ENCODE measurements around the gene STARD9.
A peak's percentile ranks its signal among the peaks of the same experiment; 100 is the strongest.

Gene STARD9

DNA sequence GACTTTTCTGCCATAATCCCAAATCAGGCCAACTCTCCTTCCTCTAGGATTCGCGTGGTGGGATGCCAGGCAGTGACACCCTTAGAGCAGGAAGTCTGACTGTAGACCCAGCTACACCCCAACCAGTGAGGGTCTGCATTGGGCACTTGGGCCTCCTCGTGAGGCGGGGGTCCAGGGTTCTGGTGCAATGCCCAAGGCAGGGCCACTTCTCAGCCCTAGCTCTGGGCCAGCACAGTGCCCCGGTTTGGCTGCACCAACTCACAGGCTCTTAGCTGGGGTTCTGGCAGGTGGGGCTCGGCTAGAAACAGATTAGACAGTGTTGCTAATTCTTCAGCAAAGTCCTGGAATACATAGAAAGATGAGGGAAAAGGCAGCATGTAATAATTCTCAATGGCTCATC is 148.9 kb downstream of the STARD9 start:
- no peak overlapping the region for H3K4me3 Mint-ChIP-seq
- peak overlapping the region; percentile 74 for H3K27ac Mint-ChIP-seq
- DNase-seq, result no peak
- H3K9me3 Mint-ChIP-seq, result no peaks in the 10 kb centered on the region
- peaks cover 5% of the 10 kb centered on the region for H3K4me1 Mint-ChIP-seq
- no peaks in the 10 kb centered on the region for H3K27me3 Mint-ChIP-seq (ENCODE audit: low read depth, poor library complexity)
- peaks cover 44% of the 10 kb centered on the region for H3K36me3 Mint-ChIP-seq (ENCODE audit: low read depth)
- TF ChIP-seq, protein P1, sequence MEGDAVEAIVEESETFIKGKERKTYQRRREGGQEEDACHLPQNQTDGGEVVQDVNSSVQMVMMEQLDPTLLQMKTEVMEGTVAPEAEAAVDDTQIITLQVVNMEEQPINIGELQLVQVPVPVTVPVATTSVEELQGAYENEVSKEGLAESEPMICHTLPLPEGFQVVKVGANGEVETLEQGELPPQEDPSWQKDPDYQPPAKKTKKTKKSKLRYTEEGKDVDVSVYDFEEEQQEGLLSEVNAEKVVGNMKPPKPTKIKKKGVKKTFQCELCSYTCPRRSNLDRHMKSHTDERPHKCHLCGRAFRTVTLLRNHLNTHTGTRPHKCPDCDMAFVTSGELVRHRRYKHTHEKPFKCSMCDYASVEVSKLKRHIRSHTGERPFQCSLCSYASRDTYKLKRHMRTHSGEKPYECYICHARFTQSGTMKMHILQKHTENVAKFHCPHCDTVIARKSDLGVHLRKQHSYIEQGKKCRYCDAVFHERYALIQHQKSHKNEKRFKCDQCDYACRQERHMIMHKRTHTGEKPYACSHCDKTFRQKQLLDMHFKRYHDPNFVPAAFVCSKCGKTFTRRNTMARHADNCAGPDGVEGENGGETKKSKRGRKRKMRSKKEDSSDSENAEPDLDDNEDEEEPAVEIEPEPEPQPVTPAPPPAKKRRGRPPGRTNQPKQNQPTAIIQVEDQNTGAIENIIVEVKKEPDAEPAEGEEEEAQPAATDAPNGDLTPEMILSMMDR (IDR thresholded peaks at IDR 0.05), result no peak

- Mint-ChIP-seq H3K27ac (peak overlapping the region; percentile 74), H3K9me3 (no peaks in the 10 kb centered on the region), H3K36me3 (ENCODE audit: low read depth) (peaks cover 45% of the 10 kb centered on the region), H3K27me3 (ENCODE audit: low read depth, poor library complexity) (no peaks in the 10 kb centered on the region), H3K4me1 (peaks cover 5% of the 10 kb centered on the region), H3K4me3 (no peak overlapping the region)
- no peak for DNase-seq
- TF ChIP-seq, protein P1 (IDR thresholded peaks at IDR 0.05), result no peak
Observed at GRCh38 chr15:42725331-42725903, 150.0 kb downstream of the STARD9 start.

DNA sequence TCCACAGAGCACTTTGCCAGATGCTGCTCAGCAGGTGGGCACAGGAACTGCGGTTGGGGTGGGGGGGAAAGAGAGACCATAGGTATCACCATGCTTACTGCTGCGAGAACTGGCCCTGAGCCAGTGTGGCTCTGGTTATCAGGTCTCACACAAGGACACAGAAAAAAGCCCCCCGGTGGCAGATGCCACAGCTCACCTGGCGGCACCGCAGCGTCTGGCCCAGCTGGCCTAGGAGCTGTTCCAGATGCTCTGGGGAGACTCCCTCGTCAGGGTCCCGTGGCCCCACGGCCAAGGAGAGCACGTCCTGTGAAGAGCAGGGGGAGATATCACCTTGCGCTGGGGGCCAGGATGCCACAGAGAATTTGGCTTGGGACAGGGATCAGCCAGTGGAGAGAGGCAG is 150.7 kb downstream of the STARD9 start:
- no peaks in the 10 kb centered on the region for H3K27me3 Mint-ChIP-seq (ENCODE audit: low read depth, poor library complexity)
- peaks cover 44% of the 10 kb centered on the region for H3K36me3 Mint-ChIP-seq (ENCODE audit: low read depth)
- H3K9me3 Mint-ChIP-seq, result no peaks in the 10 kb centered on the region
- H3K4me1 Mint-ChIP-seq, result peaks cover 5% of the 10 kb centered on the region
- no peak for DNase-seq
- no peak overlapping the region for H3K4me3 Mint-ChIP-seq
- TF ChIP-seq, protein P1 (IDR thresholded peaks at IDR 0.05), result no peak
- H3K27ac Mint-ChIP-seq, result no peak overlapping the region

GRCh38 chr15:42727750-42728381 is 152.5 kb downstream of the STARD9 start:
- TF ChIP-seq, protein P1 (IDR thresholded peaks at IDR 0.05), result no peak
- H3K4me1 Mint-ChIP-seq, result peaks cover 9% of the 10 kb centered on the region
- no peak for DNase-seq
- H3K27ac Mint-ChIP-seq, result no peak overlapping the region
- H3K4me3 Mint-ChIP-seq, result no peak overlapping the region
- H3K36me3 Mint-ChIP-seq (ENCODE audit: low read depth), result peaks cover 59% of the 10 kb centered on the region
- no peaks in the 10 kb centered on the region for H3K27me3 Mint-ChIP-seq (ENCODE audit: low read depth, poor library complexity)
- H3K9me3 Mint-ChIP-seq, result no peaks in the 10 kb centered on the region

DNA sequence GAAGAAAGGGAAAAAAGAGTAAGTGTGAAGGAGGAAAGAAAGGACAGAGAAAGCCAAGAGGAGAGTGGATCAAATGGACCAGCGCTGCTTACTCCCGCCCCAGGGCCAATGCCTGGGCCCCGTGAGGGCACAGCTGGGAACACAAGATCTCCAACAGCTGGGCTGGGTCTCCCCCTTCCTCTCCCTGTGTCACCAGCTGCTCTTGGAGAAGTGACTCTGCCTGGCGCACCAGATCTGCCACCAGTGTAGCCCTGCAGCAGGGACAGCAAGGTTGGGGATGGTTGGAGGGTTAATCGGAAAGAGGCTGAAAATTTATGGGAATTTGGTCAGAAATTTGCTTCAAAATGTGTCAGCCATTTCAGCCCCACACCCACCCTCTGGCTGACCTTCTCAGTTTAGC is 153.2 kb downstream of the STARD9 start:
- no peaks in the 10 kb centered on the region for H3K9me3 Mint-ChIP-seq
- H3K27ac Mint-ChIP-seq, result peak overlapping the region; percentile 46
- no peaks in the 10 kb centered on the region for H3K27me3 Mint-ChIP-seq (ENCODE audit: low read depth, poor library complexity)
- TF ChIP-seq, protein P1 (IDR thresholded peaks at IDR 0.05), result no peak
- H3K4me1 Mint-ChIP-seq, result peaks cover 13% of the 10 kb centered on the region
- no peak overlapping the region for H3K4me3 Mint-ChIP-seq
- H3K36me3 Mint-ChIP-seq (ENCODE audit: low read depth), result peaks cover 61% of the 10 kb centered on the region
- no peak for DNase-seq

DNA sequence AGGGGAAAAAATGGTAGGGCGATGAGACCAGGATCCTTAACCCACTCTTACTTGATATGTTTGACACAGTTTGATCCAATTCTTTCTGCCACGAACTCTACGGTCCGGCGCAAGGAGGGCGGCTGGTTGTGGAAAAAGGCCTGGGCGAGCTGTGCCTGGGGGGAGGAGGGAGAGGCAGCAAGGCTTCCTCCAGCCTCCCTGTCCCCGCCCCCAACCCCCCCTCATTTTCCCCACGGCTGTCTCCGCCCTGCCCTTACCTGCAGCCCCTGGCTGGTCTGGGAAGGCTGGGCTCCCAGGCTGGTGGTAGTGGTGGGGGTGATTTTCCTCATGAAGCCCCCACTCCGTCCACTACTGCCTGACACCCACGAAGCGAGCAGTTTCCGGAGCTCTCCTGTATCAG is 153.6 kb downstream of the STARD9 start:
- Mint-ChIP-seq H3K4me3 (no peak overlapping the region), H3K4me1 (peaks cover 15% of the 10 kb centered on the region), H3K9me3 (no peaks in the 10 kb centered on the region), H3K27ac (no peak overlapping the region), H3K27me3 (ENCODE audit: low read depth, poor library complexity) (no peaks in the 10 kb centered on the region), H3K36me3 (ENCODE audit: low read depth) (peaks cover 62% of the 10 kb centered on the region)
- TF ChIP-seq, protein P1 (IDR thresholded peaks at IDR 0.05), result no peak
- no peak for DNase-seq
